GM19372 (cell line): ENCODE data around the gene TRAPPC10.

ENCODE experiments used
- ATAC-seq: cut with Tn5 transposase; IDR thresholded peaks from one replicate; pipeline ENCODE4 v1.9.1; 2021; ENCODE audit warnings: mild to moderate bottlenecking, low read depth, moderate library complexity; ENCODE audit not compliant: unreplicated experiment

The TRAPPC10 gene

DNA sequence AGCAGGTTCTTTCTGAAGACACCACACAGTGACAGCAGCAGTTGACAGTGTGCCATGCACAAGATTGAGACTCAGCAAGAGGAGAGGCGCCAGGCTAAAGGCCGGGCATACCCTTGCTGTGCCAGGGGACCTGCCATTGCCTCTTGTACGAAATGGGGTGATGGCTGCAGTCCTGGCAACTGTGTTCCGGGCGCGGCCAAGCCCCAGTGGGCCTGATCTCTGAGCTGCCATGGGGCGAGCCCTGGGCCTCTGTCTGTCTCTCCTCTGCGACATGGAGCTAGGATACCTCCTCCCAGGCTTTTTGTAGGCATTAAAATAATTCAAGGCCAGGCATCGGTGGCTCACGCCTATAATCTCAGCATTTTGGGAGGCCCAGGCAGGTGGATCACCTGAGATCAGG, 9.6 kb upstream of the TRAPPC10 start:
- ATAC-seq = no peak

DNA sequence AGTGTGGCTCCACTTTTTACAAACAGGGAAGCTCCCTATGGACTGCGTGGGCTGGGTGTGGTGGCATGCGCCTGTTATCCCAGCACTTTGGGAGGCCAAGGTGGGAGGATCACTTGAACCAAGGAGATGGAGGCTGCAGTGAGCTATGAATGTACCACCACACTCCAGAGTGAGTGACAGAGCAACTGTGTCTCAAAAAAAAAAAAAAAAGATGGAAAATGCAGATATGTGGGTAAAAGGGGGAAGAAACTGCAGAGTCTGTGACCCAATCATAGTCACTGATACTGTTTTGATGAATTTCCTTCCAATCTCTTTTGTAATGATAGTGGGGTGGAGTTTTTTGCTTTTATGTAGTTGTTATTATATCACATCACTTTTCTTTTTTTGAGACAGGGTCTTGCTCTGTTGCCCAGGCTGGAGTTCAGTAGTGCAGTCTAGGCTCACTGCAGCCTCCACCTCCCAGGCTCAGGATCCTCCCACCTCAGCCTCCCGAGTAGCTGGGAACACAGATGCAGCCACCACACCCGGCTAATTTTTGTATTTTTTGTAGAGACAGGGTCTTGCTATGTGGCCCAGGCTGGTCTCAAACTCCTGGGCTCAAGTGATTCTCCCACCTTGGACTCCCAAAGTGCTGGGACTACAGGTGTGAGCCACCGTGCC, 8.7 kb upstream of the TRAPPC10 start:
- no peak for ATAC-seq

DNA sequence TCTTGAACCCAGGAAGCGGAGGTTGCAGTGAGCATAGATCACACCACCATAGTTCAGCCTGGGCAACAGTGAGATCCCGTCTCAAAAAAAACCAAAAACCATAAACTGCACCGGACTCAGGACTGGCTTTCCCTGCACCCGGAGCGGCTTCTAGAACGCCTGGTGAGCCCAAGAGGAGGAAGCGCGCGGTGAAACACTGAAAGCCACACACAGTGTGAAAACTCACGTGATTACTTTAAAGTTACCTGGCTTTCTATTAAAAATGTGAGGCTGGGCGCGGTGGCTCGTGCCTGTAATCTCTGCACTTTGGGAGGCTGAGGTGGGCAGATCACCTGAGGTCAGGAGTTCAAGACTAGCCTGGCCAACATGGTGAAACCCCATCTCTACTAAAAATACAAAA, 7.0 kb upstream of the TRAPPC10 start:
- ATAC-seq = no peak

DNA sequence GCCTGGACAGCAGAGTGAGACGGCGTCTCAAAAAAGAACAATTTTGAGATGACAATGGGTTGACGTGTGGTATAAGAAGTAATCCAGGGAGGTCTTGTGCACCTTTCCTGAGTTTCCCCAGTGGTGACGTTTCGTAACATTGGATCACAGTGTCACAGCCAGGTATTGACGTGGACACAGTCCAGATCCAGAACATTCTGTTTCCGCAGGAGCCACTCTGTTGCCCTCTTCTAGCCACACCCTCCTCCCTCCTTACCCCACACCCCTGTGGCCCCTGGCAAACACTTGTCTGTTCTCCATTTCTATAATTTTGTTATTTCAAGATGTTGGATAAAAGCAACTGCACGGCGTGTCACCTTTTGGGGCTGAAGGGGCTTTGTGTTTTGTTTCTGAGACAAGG, 6.5 kb upstream of the TRAPPC10 start:
- no peak for ATAC-seq

DNA sequence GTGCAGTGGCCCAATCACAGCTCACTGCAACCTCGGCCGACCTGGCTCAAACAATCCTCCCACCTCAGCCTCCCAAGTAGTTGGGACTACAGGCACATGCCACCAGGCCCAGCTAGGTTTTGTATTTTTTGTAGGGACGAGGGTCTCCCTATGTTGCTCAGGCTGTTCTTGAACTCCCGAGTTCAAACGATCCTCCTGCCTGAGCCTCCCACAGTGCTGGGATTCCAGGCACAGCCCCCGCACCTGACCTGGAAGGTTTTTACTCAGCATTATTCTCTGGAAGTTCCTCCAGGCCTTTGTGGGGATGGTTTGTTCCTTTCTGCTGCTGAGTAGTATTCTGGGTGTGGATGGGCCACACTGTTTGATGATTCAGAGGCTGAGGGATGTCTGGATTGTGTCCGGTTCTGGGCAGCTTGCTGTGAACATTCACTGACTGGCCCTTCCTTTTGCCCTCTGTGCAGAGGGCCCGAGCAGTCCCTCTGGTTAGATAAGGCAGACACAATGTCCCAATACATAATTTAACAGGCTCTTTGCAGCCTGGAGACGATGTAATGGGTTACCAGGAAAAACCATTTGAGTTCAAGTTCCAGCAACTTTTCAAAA, 6.0 kb upstream of the TRAPPC10 start:
- ATAC-seq = no peak

DNA sequence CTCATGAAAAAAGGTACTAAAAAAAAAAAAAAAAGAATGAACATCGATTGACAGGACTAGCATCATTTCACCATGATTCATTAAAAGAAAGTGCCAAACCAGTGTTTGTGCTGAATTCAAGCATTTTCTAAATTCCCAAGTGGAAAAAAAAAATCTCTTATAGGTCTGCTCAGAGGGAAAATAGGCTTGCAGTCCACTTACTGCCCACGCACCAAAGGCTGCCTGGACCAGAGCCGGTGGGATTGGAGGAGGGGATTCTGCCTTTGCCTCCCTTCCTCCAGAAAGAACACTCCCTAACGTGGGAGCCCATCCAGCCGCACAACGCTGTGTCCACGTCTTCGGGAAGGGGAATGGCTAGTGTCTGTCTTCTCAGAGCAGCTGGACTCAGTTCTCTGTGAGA, 5.5 kb upstream of the TRAPPC10 start:
- no peak for ATAC-seq

DNA sequence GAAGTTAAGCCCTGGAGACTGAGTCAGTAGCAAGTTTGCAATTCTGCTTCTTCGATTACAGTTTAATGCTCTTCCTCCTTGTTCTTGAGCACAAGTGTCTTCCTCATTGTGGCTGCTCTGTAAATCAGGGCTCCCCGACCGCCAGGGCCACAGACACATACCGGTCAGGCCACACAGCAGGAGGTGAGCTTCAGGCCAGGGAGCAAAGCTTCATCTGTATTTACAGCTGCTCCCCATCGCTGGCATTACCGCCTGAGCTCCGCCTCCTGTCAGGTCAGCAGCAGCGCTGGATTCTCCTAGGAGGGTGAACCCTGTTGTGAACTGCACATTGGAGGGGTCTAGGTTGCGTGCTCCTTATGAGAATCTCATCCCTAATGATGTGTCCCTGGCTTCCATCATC, 1.7 kb upstream of the TRAPPC10 start:
- ATAC-seq = no peak

DNA sequence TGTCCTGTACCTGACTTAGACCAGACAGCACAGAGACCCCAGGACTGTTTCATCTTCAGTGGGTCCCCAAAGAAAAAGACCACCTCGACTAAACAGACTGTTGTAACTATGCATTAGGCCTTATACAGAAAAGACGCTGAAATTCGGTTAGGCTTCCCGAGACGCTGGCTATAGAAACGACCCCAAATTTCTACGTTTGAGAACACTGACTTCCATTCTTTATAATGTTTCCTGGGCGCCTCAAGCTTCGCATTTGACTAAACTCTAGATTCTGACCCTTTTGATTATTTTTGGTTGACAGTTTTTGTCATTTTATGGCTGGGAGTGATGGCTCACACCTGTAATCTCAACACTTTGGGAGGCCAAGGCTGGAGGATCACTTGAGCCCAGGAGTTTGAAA, 986 bp upstream of the TRAPPC10 start:
- ATAC-seq = no peak

DNA sequence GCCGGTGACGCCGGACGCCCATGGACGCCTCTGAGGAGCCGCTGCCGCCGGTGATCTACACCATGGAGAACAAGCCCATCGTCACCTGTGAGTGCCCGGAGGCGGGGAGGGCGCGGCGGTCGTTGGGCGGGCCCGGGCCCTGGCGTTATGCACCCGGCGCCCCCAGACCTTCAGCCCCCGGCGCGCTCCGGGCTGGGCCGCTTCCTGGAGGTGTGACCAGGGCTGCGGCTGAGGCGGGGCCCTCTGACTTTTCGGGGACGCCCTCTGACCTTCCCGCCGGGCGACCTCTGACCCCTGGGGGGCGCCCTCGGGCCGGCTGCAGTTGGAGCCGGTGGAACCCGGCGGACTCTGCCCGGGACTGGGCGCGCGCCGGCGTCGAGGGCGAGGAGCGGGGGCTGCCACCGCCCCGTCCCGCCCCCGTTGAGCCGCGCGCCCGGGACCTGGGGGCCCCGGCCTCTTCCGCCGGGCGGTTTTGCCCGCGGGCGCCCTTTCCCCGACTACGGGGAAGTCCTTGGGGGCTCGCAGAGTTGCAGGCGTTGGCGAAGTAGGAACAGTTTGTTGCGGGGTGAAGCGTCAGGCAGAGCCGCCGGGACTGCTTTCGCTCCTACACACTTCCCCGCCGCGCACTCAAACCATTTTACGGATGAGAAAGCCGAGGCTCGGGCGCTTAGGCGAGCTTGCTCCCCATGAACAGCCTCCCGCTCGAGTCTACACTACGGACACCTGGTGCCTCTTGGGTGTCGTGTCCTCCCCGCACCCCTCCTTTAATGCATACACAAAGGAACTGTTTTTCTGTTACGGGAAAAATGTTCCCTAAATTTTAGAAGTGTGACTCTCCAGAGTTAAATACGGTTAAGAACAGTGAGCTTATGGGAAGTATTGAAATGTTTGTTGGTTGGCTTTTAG, 618 bp downstream of the TRAPPC10 start:
- ATAC-seq = peak; percentile 66

DNA sequence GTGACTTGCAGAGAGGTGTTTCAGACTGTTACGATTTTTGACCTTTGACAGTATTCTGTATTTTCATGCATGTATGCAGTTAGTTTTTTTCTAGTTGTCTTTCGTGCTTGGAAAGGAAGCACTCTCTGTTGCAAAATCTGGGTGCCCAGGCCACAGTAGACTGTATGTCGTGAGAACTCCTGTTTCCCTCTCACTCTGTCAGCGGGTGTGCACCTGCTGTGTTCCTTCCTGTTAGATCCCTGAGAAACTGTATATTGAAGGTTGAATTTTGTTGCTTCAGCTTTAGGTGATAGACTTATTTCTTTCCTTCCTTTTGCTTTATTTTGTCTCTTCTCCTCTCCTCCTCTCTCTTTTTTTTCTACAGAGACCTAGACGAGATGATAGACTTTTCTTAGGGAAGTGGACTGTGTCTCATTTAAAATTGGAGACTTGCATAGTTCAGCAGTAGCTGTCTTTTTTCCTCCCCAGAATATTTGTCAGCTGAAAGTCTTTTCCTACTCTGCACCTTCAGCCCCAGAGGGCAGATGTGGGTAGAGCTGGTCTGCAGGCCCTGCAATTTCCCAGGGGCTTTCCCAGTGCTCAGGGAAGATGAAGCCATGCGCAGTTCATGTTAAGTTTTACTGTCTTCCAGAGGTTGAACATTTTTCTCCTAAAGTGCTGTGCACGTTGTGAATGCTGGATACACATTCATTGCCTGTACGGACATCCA, 1.4 kb downstream of the TRAPPC10 start:
- ATAC-seq = no peak

DNA sequence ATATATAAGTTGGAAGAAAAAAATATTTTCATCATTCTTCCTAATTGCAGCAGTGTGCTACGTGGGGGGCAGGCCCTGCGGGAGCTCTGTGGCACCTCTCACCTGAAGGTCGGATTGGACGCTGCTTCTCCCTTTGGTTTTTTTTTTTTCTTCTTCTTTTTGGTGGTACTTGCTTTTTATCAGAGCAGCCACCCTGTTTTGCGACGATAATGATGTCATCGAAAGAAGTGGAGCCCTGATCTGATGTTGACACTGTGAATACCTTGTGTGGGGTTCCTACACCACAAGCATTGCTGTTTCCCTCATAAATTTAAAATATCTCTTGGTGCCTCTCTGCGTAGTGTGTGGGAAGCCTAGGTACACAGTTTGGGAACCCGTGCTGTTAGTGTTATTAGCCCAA, 5.5 kb downstream of the TRAPPC10 start:
- ATAC-seq = no peak

DNA sequence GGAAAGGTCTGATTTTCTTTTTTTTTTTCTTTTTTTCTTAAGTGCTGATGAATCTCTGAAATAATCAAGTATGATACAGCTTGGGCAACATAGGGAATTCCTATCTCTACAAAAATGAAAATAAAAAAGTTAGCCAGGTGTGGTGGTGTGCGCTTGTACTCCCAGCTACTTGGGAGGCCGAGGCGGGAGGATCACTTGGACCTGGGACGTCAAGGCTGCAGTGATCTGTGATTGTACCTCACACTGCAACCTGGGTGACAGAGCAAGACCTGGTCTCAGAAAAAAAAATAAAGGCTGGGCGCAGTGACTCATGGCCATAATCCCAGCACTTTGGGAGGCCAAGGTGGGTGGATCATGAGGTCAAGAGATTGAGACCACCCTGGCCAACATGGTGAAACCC, 6.0 kb downstream of the TRAPPC10 start:
- no peak for ATAC-seq

DNA sequence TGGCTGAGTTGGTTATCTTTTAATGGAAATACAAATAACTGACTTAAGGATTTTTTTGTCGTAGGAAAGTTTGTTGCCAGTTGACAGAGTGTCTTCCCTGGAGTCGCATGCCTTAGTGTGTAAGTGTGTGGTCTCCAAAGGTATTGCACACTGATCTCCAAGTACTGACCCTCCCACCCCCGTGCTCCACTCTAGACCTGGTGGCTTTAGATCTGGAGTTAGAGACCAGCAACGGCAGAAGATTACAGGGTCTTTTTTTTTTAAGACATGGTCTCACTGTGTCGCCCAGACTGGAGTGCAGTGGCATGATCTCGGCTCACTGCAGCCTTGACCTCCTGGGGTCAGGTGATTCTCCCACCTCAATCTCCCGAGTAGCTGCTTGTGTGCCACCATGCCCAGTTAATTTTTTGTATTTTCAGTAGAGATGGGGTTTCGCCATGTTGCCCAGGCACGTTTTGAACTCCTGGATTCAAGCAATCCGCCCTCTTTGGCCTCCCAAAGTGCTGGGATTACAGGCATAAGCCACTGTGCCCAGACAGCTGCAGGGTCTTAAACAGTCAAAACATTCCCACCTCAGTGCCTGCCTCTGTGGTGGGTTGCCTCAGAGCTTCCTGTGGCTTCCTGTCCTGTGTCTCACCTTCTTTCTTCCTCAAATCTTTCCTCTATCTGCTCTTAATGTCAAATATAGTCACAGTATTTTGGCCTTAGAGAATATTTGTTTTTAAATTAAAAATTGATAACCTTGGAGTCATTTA, 6.9 kb downstream of the TRAPPC10 start:
- no peak for ATAC-seq

DNA sequence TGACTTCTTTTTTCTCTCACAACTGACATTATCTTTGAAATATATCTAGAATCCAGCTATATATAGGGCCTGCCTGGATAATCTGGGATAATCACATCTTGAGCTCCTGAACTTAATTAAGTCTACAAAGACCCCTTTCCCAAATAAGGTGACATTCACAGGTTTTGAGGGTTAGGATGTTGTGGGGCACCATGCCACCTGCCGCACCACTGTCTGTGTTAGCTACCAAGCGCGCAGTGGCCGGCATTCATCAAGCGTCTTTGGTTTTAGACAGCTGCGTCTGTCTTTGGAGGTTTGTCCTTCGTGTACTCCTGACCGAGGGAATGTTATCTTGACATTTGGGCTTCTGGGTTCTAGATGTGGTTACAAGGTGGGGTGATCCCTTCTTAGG, 7.5 kb downstream of the TRAPPC10 start:
- no peak for ATAC-seq

DNA sequence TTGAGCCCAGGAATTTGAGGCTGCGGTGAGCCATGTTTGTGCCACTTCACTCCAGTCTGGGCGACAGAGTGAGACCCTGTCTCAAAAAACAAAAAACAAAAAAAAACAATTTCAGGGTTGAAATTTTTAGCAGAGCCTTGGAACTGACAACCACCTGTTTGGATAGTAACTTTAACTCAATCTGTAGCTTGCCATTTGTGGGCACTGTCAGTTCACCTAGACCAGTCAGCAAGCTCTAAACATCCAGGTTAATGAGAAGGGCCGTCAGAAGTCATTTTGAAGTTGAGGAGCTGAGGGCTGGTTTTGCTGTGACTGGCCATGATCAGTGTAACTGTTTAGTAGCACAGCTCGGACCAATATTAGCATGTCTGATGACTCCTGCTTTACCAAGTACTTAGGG, 8.4 kb downstream of the TRAPPC10 start:
- ATAC-seq = no peak

DNA sequence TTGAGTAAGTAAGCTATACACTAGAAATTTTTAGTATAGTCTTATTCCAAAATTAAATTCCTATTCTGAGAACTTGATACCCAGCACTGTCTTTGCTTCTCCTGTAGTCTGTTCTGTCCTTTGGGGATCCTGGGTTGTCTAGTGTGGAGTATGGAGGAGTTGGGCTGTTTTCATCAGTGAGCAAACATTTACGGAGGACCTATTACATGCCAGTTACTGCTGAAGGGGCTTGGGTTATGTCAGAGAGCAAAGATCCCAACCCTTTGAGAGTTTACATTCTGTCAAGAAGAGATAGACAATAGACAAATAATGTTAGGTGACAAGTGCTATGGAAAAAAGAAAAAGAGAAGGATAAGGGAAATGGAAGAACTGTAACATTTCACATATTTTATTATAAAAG, 9.0 kb downstream of the TRAPPC10 start:
- no peak for ATAC-seq

DNA sequence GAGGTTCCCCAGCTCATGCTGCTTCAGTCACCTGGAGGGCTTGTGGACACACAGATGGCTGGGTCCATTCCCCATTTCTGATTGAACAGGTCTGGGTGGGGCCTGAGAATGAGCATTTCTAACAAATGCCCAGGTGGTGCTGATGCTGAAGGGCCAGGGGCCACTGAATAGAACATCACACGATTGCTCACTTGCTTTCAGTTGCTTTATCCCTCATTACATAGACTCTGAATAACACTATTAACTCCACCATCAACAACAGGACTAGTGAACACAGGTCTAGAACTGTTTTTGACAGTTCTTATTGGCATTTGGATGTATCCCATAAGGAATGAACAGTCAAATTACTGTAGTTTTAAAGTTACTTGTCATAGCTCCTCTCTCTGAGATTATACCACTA, 12.1 kb downstream of the TRAPPC10 start:
- ATAC-seq = no peak

DNA sequence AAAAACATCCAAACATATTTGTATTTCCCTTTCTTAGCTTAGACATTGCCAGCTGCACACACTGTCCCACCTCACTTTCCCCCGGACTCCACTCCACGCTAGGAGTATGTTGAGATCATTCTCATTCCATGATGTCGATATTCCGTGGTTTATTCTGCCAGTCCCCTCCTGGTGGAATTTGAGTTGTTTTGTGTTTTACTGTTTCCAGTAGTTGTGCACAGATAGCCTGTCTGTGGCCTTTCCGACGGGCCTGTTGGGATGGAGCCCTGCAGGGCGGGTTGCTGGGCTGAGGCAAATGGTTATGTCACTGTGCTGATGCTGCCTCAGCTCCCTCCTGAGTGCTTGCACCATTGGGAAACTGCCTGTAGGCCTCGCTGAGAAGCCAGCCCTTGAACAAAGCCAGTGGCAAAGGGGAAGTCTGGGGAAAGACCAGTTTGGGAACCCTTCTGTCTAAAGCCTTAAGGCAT, 12.8 kb downstream of the TRAPPC10 start:
- no peak for ATAC-seq

DNA sequence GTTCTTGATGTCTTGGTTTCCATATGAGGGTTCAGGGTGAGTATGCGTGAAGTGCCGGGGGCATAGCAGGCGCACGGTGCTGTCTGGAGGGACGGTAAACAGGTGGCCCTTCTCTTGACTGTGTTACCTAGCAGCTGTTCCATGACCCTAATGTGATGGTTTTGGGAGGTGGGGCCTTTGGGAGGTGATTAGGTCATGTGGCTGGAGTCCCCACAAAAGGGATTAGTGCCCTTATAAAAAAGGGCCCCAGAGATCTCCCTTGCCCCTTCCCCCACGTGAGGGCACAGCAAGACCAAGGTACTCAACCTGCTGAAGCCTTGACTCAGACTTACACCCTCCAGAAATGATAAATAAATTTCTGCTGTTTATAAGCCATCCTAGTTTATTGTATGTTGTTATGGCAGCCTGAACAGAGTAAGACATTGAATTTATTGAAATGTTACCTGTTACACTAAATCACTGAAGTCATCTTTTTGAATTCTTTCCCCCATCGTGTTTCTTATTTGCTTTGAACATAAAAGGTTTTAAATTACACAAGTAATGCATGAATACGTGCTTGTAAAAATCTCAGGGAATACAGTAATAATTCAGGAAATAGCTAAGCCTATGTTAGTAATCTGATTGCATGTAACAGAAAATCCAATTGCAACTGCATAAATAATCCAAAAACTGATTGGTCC, 15.6 kb downstream of the TRAPPC10 start:
- no peak for ATAC-seq

DNA sequence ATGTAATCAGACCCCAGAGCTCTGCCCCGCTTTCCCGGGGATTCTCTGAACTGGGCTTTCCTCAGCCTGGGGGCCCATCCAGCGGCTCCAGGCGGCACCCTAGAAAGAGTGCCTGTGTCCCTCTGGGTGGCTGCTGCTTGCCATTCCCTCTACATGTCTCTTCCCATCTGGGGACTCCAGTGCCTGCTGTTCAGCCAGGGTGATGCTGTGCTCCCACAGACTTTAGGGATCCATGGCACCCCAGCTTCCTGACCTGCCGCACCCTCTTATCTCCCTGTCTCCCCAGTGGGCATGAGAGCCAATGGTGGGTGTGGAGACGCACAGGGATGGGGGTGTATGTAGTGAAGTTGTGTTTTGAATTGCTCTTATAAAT, 16.2 kb downstream of the TRAPPC10 start:
- ATAC-seq = no peak
